ENCODE results near the gene ISY1.

The ISY1 gene

GRCh38 chr3:129078510-129078909 lies 82.4 kb downstream of the ISY1 start:
- no peak for TF ChIP-seq CTCF (IDR thresholded peaks at IDR 0.05)
